ENCODE measurements around the gene RBM24.
"Not testable (repeated sequence)": the region's sequence is repeated elsewhere in the genome, so short reads cannot be mapped to it uniquely, and the experiment has no call there.

RBM24 gene

DNA sequence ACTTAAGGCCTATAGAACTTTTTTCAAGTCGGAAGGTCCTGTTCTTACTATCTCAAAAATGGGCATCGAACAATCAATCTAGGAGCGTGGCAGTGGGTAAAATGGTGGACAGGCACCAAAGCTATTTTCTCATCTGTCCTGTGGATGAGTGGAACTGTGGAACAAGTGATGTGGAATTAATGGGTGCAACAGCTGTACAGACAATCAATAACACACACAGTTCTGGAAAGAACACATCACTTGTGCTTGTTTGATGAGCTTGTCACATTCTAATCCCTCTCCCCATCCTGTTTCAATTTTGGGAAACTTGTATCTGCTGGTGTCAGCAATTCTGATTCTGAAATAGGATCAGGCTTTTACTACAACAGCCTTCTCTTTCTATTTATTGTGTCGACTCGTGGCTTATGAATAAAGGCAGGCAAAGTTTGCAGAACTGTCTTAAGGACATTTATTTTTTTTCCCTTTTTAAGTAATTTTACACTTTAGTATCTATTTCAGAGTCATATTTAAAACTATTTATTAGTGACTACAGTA lies 11.5 kb downstream of the RBM24 start:
- DNase-seq, result no peak

DNA sequence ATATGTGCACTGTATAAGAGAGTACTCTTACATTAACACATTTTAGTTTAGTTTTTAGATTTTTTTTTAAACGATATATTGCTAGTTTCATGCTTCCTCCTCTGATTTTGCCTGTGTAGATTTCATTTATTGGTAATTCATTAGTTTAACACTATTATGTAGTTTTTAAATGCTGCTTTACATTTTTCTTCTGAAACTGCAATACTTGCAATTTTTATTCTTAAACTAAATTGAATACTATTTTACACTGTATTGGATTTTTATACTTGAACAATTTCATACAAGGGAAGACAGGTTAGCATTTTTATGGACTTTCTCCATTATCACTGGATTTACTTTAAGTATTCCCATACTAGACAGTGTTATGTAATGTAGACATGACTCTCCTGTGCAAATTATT lies 12.2 kb downstream of the RBM24 start:
- no peak for DNase-seq

DNA sequence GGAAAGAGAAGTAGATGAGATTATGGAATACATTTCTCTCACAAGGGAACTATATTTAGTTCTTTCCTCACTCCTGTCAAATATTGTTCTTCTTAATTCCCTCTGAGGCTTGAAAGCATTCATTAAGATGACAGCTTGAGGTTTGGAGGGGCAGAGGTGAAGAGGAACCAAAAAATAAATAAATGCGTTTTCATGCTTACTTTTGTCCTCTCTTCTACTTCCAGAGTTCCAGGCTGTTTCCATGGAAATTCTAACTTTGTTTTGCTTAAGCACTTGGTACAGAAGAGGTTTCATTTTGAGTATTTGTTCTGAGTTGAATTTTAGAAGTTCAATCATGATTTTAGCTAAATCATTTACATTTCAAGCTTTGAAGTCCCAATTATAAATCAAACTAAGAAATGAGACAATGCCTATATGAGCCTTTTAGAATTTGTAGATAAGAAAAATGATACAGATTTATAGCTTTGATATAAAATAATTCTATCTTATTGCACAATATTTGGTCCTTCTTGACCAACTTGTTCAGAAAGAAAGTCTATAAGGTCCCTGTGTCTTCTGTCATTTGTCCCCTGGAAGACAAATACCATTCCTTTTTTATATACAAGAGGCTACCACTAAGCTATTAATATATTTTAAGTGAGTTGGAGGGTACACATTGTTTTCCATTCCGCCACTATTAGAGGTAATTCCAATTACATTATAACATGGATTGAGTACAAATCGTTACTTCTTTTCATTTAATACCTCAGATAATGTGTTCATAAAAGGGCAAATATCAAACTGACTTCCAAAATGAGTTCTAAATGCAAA lies 16.3 kb downstream of the RBM24 start:
- DNase-seq, result no peak

DNA sequence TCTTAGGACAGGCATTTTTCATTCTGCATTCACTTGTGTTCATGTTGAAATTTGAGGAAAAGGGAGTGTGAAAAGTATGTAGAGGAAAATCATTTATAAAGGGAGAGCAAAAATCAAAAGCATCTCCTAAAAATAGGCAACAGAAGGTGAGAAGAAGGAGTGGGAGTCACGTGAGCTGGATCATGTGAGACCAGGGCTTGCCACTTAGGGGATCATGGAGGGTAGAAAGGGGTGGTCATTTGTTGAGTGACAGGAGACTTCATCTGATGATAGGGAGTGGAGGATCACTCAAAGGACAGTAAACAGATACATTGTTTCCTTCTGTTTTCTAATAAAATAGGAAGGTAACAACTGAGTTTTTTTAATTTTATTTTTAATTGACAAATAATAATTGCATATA lies 17.1 kb downstream of the RBM24 start:
- DNase-seq, result no peak

DNA sequence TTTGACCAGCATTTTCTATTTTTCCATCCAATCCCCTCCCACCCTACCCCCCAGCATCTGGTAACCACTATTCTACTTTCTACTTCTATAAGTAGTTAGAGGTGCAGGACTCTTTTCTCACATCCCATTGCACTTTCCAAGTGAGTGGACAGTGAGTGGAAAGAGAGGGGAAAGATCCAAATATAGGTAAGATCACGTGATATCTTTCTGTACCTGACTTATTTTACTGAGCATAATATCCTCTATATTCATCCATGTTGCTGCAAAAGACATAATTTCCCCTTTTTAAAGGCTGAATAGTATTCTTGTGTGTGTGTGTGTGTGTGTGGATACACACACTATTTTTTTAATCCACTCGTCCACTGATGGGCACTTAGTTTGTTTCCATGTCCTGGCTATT lies 18.1 kb downstream of the RBM24 start:
- DNase-seq, result no peak

DNA sequence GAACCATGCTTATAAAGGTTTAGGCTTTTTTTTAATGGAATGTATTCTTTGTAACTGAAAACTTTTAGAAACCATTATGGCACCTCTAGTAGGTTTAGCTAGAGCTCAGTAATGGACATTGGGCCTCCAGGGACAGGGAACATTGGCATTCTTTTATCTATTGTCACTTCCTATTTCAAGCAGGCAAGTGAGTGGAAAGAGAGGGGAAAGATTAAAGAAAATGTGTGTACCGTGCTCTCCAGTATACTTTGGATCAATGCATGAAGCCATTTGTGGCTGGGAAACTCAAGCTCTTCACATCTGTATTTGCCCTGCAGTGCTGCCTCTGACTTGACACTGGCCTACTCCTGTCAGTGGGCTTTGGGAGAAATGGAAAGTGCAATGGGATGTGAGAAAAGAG lies 18.6 kb downstream of the RBM24 start:
- DNase-seq, result no peak

DNA sequence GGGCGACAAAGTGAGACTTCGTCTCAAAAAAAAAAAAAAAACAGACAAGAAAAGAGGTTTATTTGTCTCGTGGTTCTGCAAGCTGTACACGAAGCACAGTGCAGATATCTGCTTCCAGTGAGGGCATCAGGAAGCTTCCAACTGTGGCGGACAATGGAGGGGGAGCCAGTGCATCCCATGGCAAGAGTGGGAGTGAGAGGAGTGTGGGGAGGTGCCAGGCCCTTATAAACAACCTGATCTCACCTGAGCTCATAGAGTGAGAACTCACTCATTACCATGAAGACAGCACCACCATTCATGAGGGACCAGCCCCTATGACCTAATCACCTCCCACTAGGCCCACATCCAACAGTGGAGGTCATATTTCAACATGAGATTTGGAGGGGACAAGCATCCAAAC lies 19.5 kb downstream of the RBM24 start:
- DNase-seq, result no peak

DNA sequence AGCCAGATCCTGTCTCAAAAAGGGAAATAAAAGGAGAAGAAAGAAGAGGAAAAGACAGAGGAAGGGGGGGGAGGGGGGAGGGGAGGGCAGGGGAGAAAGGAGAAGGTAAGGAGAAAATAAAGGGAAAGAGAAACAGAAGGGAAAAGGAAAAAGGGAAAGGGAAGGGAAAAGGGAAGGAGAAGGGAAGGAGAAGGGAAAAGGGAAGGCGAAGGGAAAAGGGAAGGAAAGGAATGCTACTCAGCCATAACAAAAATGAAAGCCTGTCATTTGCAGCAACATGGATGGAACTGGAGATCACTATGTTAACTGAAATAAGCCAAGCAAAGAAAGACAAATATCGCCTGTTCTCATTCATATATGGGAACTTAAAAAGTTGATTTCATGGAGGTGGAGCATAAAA lies 22.3 kb downstream of the RBM24 start:
- no peak for DNase-seq

DNA sequence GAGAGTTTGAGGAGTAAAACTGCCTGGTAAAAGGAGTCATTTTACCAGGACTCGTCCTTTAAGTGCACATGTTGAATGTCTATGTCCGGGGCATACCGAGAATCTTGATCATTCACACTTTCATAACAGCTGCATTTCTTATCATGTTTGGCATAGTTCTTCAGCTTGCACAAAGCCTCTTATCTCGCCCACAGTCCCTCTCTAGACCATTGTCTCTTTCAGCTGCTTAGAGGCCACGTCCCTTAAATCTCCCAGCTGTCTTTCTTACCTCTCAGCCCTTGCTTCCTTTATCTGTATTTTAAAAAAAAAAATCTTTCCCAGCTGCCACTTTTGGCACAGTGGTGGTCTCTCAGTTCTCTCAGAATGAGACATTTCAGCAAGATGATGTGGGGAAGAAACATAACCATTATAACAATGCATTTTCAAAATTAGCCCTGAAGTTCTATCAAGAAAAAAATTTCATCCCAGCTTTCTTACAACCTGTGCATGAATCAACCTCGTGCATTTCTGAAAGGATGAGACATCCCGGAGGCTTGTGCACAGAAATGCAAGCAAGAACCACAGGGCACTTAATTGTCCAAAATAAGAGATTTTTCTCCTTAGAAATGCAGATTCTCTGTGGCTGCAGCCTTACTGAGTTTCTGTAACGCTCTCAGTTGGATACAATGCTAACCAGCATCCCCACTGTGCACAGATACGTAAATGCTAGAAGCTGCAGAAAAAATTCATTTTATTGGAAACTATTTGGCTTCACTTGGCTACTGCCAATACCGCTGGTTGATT lies 24.2 kb downstream of the RBM24 start:
- no peak for DNase-seq

DNA sequence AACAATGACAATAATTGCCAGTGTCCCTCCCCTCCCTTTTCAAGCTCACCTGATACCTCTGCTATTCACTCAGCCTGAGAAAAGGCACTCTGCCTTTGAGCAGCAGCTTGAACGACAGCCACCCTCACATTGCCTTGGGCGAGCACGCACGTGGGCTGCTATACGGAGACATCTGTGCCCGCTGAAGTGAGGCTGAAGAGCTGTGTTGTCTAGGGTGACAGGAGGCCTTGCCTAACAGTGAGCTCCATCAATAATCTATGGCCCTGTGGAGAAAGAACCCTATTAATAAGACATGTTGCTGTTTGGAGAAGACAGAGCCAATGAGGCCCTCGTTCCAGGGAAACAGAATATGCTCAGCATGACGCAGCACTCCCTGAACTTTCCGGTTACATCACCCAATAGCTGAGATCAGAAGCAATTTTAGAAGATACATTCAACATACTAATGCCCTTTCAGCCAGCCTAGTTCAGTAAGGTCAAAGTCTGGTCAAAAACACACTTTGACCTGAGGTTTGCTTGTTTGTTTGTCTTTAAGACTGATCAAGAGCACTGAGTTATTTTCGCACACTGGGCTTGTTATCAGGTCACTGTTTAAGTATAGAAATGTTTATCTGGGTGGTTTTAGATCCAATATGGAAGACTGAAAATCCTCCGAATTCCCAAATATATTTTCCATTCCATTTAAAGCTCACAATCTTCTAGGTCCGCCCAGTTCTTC lies 30.6 kb downstream of the RBM24 start:
- no peak for DNase-seq

DNA sequence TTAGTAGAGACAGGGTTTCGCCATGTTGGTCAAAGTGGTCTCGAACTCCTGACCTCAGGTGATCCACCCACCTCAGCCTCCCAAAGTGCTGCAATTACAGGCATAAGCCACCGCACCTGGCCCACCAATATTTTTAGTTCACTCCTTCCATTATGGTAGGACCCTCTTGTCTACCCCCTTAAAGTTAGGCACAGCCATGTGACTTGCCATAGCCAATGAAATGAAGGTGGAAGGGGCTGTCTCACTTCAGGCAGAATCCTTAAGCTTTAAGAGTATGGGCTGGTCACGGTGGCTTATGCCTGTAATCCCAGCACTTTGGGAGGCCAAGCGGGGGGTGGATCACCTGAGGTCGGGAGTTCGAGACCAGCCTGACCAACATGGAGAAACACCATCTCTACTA lies 32.1 kb downstream of the RBM24 start:
- DNase-seq, result not testable (repeated sequence)

DNA sequence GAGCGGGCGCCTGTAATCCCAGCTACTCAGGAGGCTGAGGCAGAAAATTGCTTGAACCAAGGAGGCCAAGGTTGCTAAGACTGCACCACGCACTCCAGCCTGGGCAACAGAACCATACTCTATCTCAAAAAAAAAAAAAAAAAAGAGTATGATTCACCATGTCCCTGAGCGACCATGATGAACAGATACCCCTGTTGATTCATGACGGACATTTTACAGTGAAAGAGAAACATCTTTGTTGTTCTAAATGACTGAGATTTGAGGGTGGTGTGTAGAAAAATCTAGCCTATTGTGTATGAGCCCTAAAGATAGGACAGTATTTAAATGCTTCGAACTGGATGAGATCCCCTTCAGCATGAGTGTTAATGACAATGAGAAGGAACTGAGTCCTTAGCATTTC lies 32.8 kb downstream of the RBM24 start:
- no peak for DNase-seq

DNA sequence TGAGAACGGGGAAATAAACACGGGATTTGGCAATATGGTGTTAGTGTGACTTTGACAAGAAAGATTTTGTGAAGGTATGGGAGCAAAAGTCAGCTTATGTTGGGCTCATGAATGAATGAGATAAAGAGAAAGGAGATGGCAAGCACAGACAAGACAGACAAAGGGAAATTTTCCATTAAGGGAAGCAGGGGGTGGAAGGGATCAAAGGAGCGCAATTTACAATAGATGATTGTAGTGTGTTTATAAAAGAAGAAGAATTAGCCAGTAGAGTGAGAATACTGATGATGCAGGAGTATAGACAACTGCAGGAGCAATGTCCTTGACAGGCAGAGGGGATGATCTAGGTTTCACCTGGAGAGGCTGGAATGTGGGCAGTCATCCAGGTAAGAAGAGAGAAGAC lies 34.1 kb downstream of the RBM24 start:
- DNase-seq, result no peak

DNA sequence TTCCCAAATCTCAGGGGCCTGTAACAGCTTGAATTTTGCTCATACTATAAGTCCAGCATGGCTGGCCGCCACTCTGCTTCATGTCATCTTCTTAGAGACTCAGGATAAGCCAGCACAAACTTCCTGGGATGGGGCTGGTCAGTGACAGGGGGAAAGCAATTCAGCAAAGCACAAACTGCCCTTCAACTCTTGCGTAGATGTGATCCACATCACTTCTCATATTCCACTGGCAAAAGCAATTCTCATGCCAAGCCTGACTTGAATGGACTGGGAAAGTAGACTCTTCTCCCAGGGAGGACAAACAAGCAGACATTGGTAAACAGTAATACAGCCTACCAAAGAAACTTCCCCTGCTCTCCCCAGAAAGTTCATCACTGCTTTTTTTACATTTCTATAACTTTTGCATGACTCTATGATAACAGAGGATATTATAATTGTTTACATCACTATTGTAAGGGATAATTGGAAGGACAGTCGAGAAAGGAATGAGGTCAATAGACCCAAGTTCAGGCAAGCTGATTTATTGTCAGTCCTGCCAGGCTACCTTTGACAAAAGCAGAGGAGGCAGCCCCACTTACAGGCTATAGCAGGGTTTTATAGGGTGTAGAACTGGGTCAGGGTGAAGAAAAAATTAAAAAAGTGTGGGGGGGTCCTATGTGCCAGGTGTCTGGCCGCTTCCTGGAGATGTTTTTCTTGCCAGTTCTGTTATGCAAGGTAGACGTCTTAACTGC lies 37.4 kb downstream of the RBM24 start:
- DNase-seq, result no peak

DNA sequence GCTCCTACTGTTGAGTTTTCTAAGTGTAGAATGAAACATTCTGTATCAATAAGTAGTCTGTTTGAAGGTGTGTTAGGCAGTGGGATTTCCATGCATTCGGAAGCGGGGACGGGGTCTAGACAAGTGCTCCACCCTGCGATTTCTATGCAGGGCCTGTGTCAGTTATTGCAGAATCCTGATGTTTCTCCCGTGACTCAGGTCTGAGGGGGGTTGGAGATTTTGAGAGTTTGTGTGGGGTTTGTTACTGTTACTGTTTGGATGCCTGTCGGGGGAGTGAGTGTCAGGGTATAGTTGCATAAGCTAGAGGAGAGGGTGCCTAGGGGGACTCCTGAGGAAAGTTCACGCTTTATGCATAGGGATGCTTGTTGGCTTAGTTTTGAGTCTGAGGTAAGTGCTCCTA lies 39.1 kb downstream of the RBM24 start:
- DNase-seq, result not testable (repeated sequence)

DNA sequence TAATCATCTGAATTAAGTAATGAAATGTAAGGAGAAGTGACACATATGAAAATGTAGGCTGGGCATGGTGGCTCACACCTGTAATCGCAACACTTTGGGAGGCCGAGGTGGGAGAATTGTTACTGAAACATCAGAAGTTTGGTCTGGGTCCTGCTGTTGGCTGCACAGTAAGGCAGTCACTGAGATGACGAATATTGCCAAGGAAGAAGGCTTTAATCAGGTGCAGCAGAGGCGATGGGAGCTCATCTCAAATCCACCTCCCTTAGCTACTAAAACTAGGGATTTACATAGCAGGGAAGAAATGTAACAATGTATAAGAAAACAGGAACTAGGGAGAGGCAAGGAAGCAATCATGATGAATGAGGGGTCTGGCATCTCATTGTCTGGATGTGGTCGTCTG lies 50.1 kb downstream of the RBM24 start:
- no peak for DNase-seq

DNA sequence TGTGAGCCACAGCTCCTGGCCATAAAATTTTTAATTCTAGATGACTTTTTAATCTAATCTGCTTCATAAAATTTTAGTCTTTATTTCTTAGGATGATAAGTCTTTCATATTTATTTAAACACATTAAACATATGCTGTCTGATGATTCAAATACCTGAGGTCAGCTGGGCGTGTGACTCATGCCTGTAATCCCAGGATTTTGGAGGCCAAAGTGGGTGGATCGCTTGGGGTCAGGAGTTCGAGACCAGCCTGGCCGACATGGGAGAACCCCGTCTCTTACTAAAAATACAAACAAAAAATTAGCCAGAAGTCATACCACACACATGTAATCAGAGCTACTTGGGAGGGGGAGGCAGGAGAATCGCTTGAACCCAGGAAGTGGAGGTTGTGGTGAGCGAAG lies 53.1 kb downstream of the RBM24 start:
- no peak for DNase-seq

DNA sequence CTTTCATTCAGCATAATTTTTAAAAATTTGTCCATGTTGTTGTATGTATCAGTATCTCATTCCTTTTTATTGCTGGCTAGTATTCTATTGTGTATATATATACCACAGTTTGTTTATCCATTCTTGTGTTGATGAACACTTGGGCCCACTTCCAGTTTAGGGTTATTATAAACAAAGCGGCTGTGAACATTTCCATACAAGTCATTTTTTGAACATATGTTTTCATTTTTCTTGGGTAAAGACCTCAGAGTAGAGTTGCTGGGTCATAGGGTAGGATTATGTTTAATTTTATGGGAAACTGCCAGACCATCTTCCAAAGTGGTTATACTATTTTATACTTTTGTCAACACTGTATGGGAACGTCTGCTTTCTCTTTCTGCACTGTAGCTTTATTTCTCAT lies 55.3 kb downstream of the RBM24 start:
- no peak for DNase-seq

DNA sequence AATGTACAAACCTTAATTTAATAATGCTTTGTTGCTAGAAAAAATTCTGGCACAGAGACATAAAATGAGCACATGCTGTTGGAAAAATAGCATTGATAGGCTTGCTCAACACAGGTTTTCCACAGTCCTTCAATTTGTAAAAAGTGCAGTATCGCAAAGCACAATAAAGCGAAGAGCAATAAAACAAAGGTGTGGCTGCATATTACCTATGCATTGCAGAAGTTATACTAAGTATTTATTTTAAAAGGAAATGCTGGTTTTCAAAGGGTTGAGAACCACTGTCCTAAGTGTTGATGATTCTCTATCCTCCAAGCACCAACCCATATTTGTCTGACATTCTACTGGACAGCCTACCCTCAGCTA lies 58.1 kb downstream of the RBM24 start:
- DNase-seq, result no peak

DNA sequence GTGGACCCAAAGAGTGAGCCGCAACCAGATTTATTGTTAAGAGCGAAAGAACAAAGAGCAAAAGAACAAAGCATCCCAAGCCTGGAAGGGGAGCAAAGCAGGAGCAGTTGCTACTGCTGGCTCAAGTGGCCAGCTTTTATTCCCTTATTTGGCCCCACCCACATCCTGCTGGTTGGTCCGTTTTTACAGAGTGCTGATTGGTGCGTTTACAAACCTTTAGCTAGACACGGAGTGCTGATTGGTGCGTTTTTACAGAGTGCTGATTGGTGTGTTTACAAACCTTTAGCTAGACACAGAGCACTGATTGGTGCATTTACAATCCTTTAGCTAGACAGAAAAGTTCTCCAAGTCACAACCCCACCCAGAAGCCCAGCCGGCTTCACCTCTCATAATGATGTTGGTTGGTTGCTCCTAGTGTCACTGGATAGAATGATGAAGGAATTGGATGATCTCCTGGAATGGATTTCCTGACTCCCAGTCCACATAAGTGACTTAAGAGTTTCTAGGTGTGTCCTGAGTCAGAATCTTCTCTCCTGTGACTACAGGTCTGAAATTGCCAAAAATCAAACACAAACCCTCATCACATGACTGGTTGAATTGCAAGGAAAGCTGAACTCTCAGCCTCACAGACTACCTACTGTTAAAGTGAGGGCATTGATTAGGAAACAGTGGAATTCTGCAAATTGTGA lies 60.1 kb downstream of the RBM24 start:
- no peak for DNase-seq

DNA sequence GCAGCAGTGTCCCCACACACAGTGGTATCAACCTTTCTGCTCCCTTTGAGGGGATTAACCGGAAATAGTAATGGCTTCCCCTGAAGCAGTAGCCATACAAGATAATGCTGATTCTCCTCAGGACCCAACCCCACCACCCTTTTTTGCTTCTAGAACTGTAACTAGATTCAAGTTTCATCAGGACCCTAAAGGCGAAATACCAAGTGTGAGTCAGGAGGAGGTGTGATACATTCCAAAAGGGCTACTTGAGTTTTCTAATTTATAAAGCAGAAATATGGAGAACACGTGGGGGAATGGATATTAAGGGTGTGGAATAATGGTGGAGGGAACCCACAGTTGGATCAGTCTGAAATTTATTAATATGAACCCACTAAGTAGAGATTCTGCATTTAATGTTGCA lies 60.7 kb downstream of the RBM24 start:
- no peak for DNase-seq

DNA sequence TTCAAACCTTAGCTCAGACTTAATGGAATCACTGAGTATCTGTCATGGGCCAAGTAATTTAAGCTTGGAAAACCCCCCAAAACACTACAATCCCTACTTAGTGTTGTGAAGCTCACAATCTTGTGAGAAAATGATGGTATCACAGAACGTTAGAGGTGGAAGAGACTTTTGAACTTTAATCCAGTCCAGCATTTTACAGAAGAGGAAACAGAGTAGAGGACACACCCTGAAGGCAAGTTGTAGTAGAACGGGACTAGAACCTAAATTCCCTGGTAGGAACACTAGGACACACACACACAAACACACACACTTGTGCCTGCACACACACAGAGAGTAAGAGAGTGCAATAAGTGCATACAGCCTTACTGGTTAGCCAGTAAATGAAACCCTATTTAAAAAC lies 62.1 kb downstream of the RBM24 start:
- no peak for DNase-seq
